ENCODE measurements around the gene SNAPC4.

Gene SNAPC4

GRCh38 chr9:136372006-136372405 is 28.0 kb downstream of the SNAPC4 start:
- H3K27me3 Mint-ChIP-seq (ENCODE audit: low read depth, poor library complexity), result peaks cover 2% of the 10 kb centered on the region
- no peak overlapping the region for H3K4me3 Mint-ChIP-seq
- H3K36me3 Mint-ChIP-seq (ENCODE audit: low read depth), result no peaks in the 10 kb centered on the region
- no peak overlapping the region for H3K27ac Mint-ChIP-seq
- peaks cover 31% of the 10 kb centered on the region for H3K4me1 Mint-ChIP-seq
- no peak for DNase-seq
- H3K9me3 Mint-ChIP-seq, result no peaks in the 10 kb centered on the region
- TF ChIP-seq CTCF (IDR thresholded peaks at IDR 0.05), result no peak

- Mint-ChIP-seq H3K4me3 (no peak overlapping the region), H3K4me1 (peaks cover 31% of the 10 kb centered on the region), H3K27ac (no peak overlapping the region), H3K27me3 (ENCODE audit: low read depth, poor library complexity) (peaks cover 2% of the 10 kb centered on the region), H3K9me3 (no peaks in the 10 kb centered on the region), H3K36me3 (ENCODE audit: low read depth) (no peaks in the 10 kb centered on the region)
- DNase-seq, result no peak
- no peak for TF ChIP-seq CTCF (IDR thresholded peaks at IDR 0.05)
These were observed 28.5 kb downstream of the SNAPC4 start for GRCh38 chr9:136371533-136371880.

- H3K4me1 Mint-ChIP-seq, result peaks cover 31% of the 10 kb centered on the region
- DNase-seq, result no peak
- H3K27me3 Mint-ChIP-seq (ENCODE audit: low read depth, poor library complexity), result peaks cover 2% of the 10 kb centered on the region
- no peaks in the 10 kb centered on the region for H3K9me3 Mint-ChIP-seq
- H3K4me3 Mint-ChIP-seq, result no peak overlapping the region
- peak overlapping the region; percentile 81 for H3K27ac Mint-ChIP-seq
- no peak for TF ChIP-seq CTCF (IDR thresholded peaks at IDR 0.05)
- H3K36me3 Mint-ChIP-seq (ENCODE audit: low read depth), result no peaks in the 10 kb centered on the region
These were observed 29.1 kb downstream of the SNAPC4 start for GRCh38 chr9:136370687-136371532.

- no peak for DNase-seq
- peaks cover 2% of the 10 kb centered on the region for H3K27me3 Mint-ChIP-seq (ENCODE audit: low read depth, poor library complexity)
- no peaks in the 10 kb centered on the region for H3K36me3 Mint-ChIP-seq (ENCODE audit: low read depth)
- H3K4me3 Mint-ChIP-seq, result no peak overlapping the region
- no peak overlapping the region for H3K27ac Mint-ChIP-seq
- no peaks in the 10 kb centered on the region for H3K9me3 Mint-ChIP-seq
- TF ChIP-seq CTCF (IDR thresholded peaks at IDR 0.05), result no peak
- H3K4me1 Mint-ChIP-seq, result peaks cover 31% of the 10 kb centered on the region
These were observed 29.9 kb downstream of the SNAPC4 start for GRCh38 chr9:136370037-136370436.

- Mint-ChIP-seq H3K27me3 (ENCODE audit: low read depth, poor library complexity) (no peaks in the 10 kb centered on the region), H3K4me3 (no peak overlapping the region), H3K36me3 (ENCODE audit: low read depth) (no peaks in the 10 kb centered on the region), H3K27ac (no peak overlapping the region), H3K9me3 (no peaks in the 10 kb centered on the region), H3K4me1 (peaks cover 20% of the 10 kb centered on the region)
- TF ChIP-seq CTCF (IDR thresholded peaks at IDR 0.05), result no peak
- no peak for DNase-seq
These were observed 31.8 kb downstream of the SNAPC4 start for GRCh38 chr9:136368190-136368589.
